HG03571 (cell line): Measurements from ENCODE around the gene KCNN3.

Source experiments
- ATAC-seq: cut with Tn5 transposase; IDR thresholded peaks from one replicate; pipeline ENCODE4 v1.9.1; 2021; ENCODE audit not compliant: unreplicated experiment

Gene KCNN3

GRCh38 chr1:154880671-154881070, 10.6 kb upstream of the KCNN3 start:
- no peak for ATAC-seq

GRCh38 chr1:154879038-154879421, 8.9 kb upstream of the KCNN3 start:
- ATAC-seq, result no peak

GRCh38 chr1:154878371-154879037, 8.4 kb upstream of the KCNN3 start:
- ATAC-seq, result no peak

GRCh38 chr1:154877370-154877974, 7.4 kb upstream of the KCNN3 start:
- ATAC-seq, result no peak

GRCh38 chr1:154876842-154877369, 6.8 kb upstream of the KCNN3 start:
- ATAC-seq, result no peak

- ATAC-seq, result no peak
These were observed 4.4 kb upstream of the KCNN3 start for GRCh38 chr1:154874465-154874864.

GRCh38 chr1:154873321-154873950, 3.4 kb upstream of the KCNN3 start:
- ATAC-seq, result no peak

GRCh38 chr1:154871374-154871773, 1.3 kb upstream of the KCNN3 start:
- no peak for ATAC-seq

GRCh38 chr1:154870734-154871133, 653 bp upstream of the KCNN3 start:
- ATAC-seq, result no peak

GRCh38 chr1:154869351-154870114, 548 bp downstream of the KCNN3 start:
- ATAC-seq, result no peak

- no peak for ATAC-seq
These were observed 2.1 kb downstream of the KCNN3 start for GRCh38 chr1:154867841-154868605.

- ATAC-seq, result no peak
These were observed 2.8 kb downstream of the KCNN3 start for GRCh38 chr1:154867064-154867825.

GRCh38 chr1:154866257-154867063, 3.6 kb downstream of the KCNN3 start:
- ATAC-seq, result no peak

- no peak for ATAC-seq
These were observed 4.4 kb downstream of the KCNN3 start for GRCh38 chr1:154865442-154866256.

- no peak for ATAC-seq
These were observed 5.7 kb downstream of the KCNN3 start for GRCh38 chr1:154864189-154864975.

GRCh38 chr1:154863315-154864174, 6.5 kb downstream of the KCNN3 start:
- no peak for ATAC-seq

GRCh38 chr1:154862907-154863306, 7.2 kb downstream of the KCNN3 start:
- ATAC-seq, result no peak
